Left forelimb (tissue), 1 donor: Measurements from ENCODE around the gene RNF8.
"Not testable (repeated sequence)": the region's sequence is repeated elsewhere in the genome, so short reads cannot be mapped to it uniquely, and the experiment has no call there.

Source experiments
- DNase-seq: peaks from one replicate; pipeline ENCODE4 v3.0.0-alpha.2; 2018; ENCODE audit warnings: low spot score

The RNF8 gene

DNA sequence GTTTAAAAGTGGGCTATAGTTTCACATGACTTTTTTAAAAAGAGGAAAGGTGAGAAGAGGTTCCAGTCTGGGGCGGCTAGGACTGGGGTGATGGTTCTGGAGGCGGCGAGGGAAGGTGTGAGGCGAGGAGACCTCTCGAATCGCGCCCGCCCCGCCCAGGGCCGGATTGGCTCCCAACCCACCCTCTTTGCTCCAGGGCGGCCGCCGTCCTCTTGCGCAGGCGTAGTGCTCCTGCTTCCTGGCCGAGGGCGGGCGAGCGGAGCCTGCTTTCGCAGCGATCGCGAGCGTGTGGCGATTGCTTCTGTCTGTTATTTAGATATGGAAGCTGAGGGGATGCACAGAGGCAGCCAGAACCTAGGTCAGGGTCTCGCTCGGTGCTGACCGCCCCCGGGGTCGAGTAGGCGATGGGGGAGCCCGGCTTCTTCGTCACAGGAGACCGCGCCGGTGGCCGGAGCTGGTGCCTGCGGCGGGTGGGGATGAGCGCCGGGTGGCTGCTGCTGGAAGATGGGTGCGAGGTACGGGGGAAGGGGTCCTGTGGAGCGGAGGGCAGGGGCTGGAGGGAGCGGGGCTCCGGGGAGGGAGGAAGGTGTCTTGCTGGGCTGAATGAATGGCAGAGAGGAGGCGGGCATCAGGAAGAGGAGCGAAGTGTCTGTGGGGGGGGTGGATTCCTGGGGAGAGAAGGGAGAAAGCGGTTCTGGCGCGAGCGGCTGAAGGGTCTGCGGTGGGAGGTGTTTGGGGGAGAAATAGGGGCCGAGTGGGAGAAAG, at the start of gene RNF8:
Gene RNF8, plus strand, starts transcription at position 223 of the 765 bp plus-strand sequence. Its CDS starts 182 bp downstream, at position 405.
- DNase-seq: peak; percentile 93

GRCh38 chr6:37304766-37305165, 49.0 kb upstream of the RNF8 start:
- no peak for DNase-seq

DNA sequence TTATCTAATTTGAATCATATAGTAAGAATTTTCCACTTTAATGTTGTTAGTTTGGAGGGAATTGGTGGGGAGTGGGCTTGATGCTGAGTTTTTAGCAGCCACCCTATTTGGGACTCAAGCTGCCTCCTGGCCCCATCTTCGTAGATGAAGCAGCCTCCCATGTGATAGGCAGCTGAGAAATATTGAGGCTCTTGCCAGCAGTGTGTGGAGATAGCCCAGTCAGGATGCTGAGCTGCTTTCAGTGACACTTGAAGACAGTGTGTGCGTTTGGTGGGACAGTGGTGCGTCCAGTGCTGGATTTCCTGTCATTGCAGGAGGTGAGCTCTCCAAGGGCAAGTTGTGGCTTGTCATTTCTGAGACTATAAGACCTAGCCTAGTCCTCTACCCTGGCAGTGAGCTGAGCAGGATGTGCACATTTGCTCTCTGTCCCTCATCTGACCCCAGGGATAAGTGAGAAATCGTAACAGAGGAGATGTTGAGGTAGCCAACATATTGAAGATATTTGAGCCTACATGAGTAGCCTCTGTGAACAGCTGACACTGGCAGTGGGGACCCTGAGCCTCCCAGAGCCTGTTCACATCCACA, 47.9 kb upstream of the RNF8 start:
- DNase-seq: no peak

DNA sequence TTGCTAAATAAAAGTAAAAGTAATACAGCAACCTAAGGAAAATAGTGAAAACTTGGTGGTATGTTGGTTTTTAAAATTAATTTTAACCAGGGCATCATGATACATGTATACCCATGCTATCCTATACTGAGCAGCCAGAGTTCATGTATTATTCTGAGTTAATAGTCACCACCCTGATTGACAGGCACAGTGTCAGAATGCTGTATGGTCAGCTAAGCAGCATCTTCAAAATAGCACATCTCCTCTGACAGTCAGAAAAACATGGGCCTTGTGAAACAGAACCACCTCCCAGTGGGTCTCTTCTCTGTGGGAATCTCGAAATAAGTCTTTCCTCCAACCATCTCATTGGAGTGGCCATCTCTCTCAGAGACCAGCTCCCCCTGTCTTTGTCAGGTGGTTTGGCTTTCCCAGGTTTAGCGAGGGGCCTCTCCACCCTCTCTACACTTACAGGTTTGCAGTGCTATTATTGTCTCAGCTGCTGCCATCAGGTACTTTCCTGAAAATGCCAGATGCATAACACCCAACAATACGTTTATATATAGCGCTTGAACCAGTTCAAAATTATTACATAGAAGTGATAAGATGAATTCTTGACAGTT, 47.1 kb upstream of the RNF8 start:
- DNase-seq: no peak

DNA sequence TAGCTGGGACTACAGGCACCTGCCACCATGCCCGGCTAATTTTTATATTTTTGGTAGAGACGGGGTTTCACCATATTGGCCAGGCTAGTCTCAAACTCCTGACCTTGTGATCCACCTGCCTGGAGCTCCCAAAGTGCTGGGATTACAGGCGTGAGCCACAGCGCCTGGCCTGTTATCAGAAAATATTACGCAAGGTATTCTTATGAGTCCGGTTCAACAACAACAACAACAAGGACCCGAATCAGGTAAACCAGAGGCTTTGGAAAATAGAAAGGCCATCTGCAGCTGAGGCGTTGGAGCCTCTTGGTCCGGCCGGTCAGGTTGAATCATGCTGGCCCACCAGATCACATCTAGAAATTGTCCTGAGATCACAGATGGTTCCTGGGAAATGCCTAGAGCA, 46.3 kb upstream of the RNF8 start:
- not testable (repeated sequence) for DNase-seq

- DNase-seq: no peak
Observed at GRCh38 chr6:37308069-37308815, 45.5 kb upstream of the RNF8 start.

DNA sequence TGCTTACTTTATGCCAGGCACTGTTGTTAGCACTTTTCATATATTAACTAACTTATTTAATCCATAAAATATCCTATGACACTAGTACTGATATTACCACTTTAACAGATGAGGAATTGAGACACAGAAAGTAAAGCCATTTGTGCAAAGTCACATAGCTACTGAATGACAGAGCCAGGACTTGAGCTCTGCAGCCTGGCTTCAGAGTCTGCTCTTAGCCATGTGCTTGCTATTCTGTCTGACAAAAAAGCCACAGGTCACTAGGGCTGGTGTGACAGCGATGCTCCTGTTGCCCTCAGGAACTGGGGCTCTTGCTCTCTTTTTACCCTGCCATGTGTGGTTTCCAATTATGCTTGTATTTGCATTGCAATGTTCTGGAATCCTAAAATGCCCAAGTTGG, 44.7 kb upstream of the RNF8 start:
- no peak for DNase-seq

DNA sequence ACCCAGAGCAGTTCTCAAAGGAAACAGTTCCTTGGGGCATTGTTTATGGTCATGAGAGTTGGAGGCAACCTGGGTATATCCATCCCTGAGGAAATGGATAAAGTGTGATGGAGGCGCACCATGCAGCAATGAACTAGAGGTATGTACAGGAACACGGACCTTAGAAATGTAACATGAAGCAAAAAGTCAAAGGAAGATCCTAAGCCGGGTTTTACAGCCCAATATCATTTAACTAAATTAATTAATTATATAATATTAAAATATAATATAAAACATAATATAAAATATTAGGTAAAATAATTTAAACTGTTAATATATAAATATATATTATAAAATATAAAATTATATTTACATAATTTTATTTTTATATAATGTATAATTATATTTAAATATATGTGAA, 44.1 kb upstream of the RNF8 start:
- no peak for DNase-seq

- DNase-seq: no peak
Observed at GRCh38 chr6:37310966-37311365, 42.8 kb upstream of the RNF8 start.

DNA sequence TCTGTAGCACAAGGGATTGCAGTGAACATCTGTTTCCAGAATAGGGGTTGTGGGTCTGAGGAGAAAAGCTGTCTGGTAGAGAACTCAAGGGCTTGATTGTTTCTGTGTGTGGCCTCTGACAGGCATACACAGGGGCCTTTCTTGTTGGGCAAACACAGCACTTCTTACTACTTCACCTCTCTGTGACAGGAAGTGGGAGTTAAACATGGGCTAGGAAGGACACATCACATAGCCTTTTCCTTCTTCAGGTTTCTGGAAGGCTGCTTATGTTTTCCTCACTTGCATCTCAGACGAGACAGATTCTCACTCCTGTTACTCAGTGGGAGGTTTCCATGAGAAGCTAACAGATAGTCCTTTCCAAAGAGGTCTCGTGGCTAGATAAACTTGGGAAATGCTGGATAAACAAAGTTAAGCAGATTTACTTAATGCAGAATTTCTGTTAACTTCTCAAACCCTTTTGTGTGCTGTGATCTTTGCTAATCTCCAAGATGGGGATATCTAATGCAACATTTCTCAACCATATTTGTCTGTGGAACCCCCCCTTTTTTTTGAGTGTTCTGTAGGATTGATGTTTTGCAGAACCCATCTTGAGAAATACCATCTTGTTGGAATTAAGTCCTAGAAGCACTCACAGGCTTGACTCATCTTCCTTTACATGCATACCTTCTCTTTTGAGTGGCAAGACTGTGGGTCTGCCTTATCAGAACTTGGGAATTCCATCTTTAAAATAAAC, 41.9 kb upstream of the RNF8 start:
- DNase-seq: no peak

GRCh38 chr6:37313723-37314486, 39.9 kb upstream of the RNF8 start:
- DNase-seq: no peak

- no peak for DNase-seq
Observed at GRCh38 chr6:37314487-37315156, 39.2 kb upstream of the RNF8 start.

GRCh38 chr6:37315157-37315515, 38.6 kb upstream of the RNF8 start:
- DNase-seq: no peak

GRCh38 chr6:37316071-37316470, 37.7 kb upstream of the RNF8 start:
- DNase-seq: no peak

DNA sequence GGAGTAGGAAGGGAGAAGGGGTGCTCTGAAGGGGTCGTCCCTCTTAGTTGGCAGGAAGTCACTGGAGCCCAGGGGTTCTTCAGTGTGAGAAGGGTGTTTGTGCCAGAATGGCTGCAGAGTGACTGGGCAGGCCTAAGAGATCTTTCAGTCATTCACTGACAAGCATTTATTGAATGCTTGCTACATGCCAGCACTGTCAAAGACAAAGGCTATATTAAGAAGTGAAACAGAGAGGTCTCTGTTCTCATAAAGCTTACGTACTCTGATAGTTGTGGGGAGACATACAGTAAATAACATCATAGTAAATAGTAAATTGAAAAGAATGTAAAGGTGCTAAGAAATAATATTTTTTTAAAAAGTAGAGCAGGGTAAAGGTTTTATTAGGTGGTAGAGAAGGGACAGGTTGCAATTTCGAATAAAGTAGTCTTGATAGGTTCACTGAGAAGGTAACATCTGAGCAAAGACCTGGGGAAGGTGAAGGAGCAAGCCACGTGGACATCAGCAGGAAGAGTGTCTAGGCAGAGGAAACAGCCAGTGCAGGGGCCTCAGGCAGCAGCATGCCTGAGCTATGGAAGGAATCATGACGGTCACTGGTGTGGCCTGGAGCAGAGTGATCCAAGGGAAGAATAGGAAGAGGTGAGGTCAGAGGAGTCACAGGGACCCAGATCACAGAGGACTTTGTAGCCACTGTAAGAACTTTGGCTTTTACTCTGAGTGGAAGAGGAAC, 36.3 kb upstream of the RNF8 start:
- no peak for DNase-seq

GRCh38 chr6:37319156-37319555, 34.6 kb upstream of the RNF8 start:
- DNase-seq: no peak

GRCh38 chr6:37319856-37320480, 33.8 kb upstream of the RNF8 start:
- DNase-seq: no peak

DNA sequence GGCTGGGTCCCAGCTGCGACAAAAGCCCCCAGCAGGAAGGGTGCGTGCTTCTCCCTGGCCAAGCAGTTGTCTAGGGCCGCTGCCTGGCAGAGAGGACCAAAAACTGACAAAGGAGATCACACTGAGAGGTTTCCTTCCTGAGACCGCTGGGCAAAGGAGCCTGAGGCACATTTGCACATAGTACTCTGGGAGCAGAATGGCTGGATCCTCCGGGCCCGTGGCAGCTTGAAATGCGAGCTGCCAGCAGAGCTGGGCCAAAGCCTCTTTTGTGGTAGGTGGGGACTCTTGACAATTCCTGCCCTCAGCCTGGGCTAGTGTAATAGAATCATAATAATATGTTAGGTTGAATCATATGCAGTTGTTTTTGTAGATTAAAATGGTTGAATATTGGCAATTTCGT, 33.1 kb upstream of the RNF8 start:
- DNase-seq: no peak

GRCh38 chr6:37321101-37321500, 32.7 kb upstream of the RNF8 start:
- DNase-seq: no peak
